Amniotic stem cell (primary cell): ENCODE measurements around the gene CFHR1.

Experiments used
- DNase-seq: peaks from one replicate; lab custom pipeline; 2025; lab: John Stamatoyannopoulos, UW

CFHR1 gene

GRCh38 chr1:196877964-196878363, 58.4 kb downstream of the CFHR1 start:
- DNase-seq: no peak
